ENCODE data around the gene CHRM1. TPM values are rescaled to one million over a fixed set of nuclear protein-coding genes. Genes with fewer than 3 reads are reported as not detected.

Gene CHRM1
- total RNA-seq, 2 donors from 2014 or later, result 1.2 to 1.8 TPM

GRCh38 chr11:62882431-62882749 is 38.8 kb downstream of the CHRM1 start:
- TF ChIP-seq, protein P1, sequence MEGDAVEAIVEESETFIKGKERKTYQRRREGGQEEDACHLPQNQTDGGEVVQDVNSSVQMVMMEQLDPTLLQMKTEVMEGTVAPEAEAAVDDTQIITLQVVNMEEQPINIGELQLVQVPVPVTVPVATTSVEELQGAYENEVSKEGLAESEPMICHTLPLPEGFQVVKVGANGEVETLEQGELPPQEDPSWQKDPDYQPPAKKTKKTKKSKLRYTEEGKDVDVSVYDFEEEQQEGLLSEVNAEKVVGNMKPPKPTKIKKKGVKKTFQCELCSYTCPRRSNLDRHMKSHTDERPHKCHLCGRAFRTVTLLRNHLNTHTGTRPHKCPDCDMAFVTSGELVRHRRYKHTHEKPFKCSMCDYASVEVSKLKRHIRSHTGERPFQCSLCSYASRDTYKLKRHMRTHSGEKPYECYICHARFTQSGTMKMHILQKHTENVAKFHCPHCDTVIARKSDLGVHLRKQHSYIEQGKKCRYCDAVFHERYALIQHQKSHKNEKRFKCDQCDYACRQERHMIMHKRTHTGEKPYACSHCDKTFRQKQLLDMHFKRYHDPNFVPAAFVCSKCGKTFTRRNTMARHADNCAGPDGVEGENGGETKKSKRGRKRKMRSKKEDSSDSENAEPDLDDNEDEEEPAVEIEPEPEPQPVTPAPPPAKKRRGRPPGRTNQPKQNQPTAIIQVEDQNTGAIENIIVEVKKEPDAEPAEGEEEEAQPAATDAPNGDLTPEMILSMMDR (IDR thresholded peaks at IDR 0.05), result no peak
- DNase-seq, result no peak

DNA sequence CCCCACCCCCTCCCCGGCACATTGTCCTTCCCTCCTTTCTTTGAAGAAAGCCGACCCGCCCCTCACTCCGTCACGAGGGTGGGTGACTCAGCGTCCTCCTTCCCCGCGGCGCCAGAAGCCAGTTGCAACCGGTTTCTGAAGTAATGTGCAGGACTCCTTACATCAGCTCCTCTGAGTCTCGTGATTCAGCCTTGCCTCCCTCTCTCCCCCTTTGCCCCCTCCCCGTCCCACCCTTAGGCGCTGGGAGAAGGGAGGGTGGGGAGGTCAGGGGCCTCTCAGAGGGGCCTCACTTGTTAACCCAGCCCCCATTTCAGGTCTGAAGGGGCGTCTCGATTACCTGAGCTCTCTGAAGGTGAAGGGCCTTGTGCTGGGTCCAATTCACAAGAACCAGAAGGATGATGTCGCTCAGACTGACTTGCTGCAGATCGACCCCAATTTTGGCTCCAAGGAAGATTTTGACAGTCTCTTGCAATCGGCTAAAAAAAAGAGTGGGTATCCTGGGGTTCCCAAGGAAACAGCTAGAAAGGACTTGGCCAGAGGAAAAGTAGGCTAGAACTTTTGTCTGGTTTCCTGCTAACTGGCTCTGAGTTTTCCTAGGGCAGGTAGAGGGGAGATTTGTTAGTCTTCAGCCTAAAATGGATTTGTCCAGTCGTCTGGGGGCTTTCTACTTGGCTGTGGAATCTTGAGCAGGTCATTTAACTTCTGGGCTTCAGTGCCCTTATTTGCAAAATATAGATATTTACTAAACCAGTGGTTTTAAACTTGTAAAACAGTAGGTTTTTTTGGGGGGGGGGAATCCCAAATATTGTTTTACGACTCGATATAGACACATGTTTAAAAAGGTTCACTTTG is 39.4 kb downstream of the CHRM1 start:
- intact Hi-C loops (cut with DNase I), result no loop called here
- Histone ChIP-seq H3K27me3 (no peaks in the 10 kb centered on the region), H3K4me3 (peak overlapping the region; percentile 81), H3K27ac (peak overlapping the region; percentile 99), H3K9me3 (no peaks in the 10 kb centered on the region), H3K4me1 (peaks cover 13% of the 10 kb centered on the region), H3K9ac (ENCODE audit: low read depth in 2 of 2, low read length in 2 of 2) (peak overlapping the region; percentile 92 to 98), H3K36me3 (peaks cover 21% of the 10 kb centered on the region)
- TF ChIP-seq, protein P1 (IDR thresholded peaks at IDR 0.05), result no peak
- peak; percentile 98 for DNase-seq

More at GRCh38 chr11:62882431-62882749, 38.8 kb downstream of the CHRM1 start:
- Histone ChIP-seq H3K4me3 (peak overlapping the region; percentile 81), H3K9me3 (no peaks in the 10 kb centered on the region), H3K36me3 (peaks cover 27% of the 10 kb centered on the region), H3K27ac (peak overlapping the region; percentile 99), H3K27me3 (no peaks in the 10 kb centered on the region), H3K4me1 (peaks cover 13% of the 10 kb centered on the region), H3K9ac (ENCODE audit: low read depth in 2 of 2, low read length in 2 of 2) (peak overlapping the region in 1 of 2 donors; percentile 98)
- intact Hi-C loops (cut with DNase I), result no loop called here

DNA sequence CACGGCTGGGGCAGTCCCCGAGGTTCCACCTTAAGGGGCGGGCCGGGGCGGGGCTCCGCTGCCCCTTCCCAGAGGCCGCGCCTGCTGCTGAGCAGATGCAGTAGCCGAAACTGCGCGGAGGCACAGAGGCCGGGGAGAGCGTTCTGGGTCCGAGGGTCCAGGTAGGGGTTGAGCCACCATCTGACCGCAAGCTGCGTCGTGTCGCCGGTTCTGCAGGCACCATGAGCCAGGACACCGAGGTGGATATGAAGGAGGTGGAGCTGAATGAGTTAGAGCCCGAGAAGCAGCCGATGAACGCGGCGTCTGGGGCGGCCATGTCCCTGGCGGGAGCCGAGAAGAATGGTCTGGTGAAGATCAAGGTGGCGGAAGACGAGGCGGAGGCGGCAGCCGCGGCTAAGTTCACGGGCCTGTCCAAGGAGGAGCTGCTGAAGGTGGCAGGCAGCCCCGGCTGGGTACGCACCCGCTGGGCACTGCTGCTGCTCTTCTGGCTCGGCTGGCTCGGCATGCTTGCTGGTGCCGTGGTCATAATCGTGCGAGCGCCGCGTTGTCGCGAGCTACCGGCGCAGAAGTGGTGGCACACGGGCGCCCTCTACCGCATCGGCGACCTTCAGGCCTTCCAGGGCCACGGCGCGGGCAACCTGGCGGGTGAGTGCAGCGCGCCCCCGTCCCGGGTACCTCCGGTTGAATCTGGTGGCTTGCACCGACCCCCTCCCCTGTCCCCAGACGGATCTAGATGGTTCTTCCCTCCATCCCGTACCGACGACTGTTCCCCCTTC is 40.2 kb downstream of the CHRM1 start, which contains the start of gene SLC3A2:
Gene SLC3A2, plus strand, starts transcription at position 94 of the 776 bp plus-strand sequence. Its CDS starts 128 bp downstream, at position 222.
- no peaks in the 10 kb centered on the region for H3K27me3 ChIP-seq
- TF ChIP-seq, protein P1 (IDR thresholded peaks at IDR 0.05), result peak; percentile 74
- intact Hi-C loops (cut with DNase I), result no loop called here

DNA sequence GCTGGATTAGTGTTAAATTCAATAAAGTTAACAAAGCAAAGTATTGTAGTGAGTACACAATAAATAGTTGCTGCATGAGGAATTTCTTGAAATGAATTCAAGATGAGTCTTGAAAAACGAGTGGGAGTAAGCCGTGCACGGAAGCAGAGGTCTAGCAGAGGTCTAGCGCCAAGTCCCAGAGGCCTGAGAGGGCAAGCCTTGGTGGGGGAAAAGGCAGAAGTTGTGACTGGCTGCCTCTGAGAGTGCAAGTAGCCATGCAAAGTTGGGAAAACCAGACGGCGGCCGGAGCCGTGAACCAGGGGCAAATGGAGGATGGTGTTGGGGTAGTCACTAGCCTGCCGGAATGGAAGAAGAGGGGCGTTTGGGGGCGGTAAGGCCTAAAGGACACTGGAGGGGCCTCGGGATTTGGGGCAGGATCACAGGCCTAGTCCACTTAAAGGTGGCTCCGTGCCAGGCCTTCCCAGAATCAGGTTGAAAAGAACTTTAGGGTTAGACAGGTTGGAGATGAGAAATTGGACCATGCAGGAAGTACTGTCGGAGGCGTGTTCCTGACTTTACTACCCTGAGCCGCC is 40.8 kb downstream of the CHRM1 start:
- Histone ChIP-seq H3K4me1 (peaks cover 13% of the 10 kb centered on the region), H3K27ac (peak overlapping the region; percentile 99), H3K36me3 (peaks cover 9% of the 10 kb centered on the region), H3K9ac (ENCODE audit: low read depth in 2 of 2, low read length in 2 of 2) (peak overlapping the region; percentile 92 to 98), H3K9me3 (no peaks in the 10 kb centered on the region), H3K4me3 (peak overlapping the region; percentile 81), H3K27me3 (no peaks in the 10 kb centered on the region)
- TF ChIP-seq, protein P1 (IDR thresholded peaks at IDR 0.05), result no peak
- no peak for DNase-seq
- intact Hi-C loops (cut with DNase I), result no loop called here

More for the DNA sequence above, 40.2 kb downstream of the CHRM1 start, which contains the start of gene SLC3A2:
- Histone ChIP-seq H3K4me3 (peak within 1 kb of the TSS; percentile 81), H3K9ac (ENCODE audit: low read depth in 2 of 2, low read length in 2 of 2) (peak within 1 kb of the TSS; percentile 92 to 98), H3K9me3 (no peaks in the 10 kb centered on the region), H3K36me3 (peaks cover 13% of the 10 kb centered on the region), H3K27ac (peak within 1 kb of the TSS; percentile 99), H3K4me1 (peaks cover 13% of the 10 kb centered on the region)
- DNase-seq, result peak; percentile 95

Measured in colonic mucosa (tissue), 4 donors.